H1 (cell line): ENCODE data around the gene ENPP7. TPM values are rescaled to one million over a fixed set of nuclear protein-coding genes. Genes with fewer than 3 reads are reported as not detected.

Experiments
- CTCF ChIA-PET: fragments of 300-600 bp; sonication (Branson Sonifier 250); formaldehyde crosslinking; loops from one replicate; lab custom pipeline; 2021; ENCODE audit not compliant: partially characterized antibody; lab: Charles Lee
- POLR2A ChIA-PET: fragments of 300-600 bp; sonication (Branson Sonifier 250); formaldehyde crosslinking; loops from one replicate; lab custom pipeline; 2021; ENCODE audit warnings: inconsistent platforms; ENCODE audit not compliant: partially characterized antibody; lab: Charles Lee
- DNase-seq, 2 experiments: peaks; one replicate each; pipeline versions ENCODE4 v3.0.0 to v3.0.0-alpha.2; 2010 to 2022; ENCODE audit warnings: low spot score in 2 of 2, low read depth in 1 of 2, mixed read lengths in 1 of 2
- FAIRE-seq: peaks from 2 replicates; lab custom pipeline; 2011; peaks lifted over from hg19 to GRCh38; lab: Jason Lieb, UNC
- H2AFZ ChIP-seq: 2 replicates; pipeline ENCODE4 v1.8.1; 2012; ENCODE audit warnings: low read length, inconsistent platforms
- H2AK5ac ChIP-seq: 2 replicates; pipeline ENCODE4 v1.6.1; 2013; ENCODE audit warnings: low read depth, low read length
- H2BK120ac ChIP-seq: replicated peaks from 2 replicates; pipeline ENCODE3; 2013; ENCODE audit warnings: low read depth, low read length, inconsistent platforms
- H2BK12ac ChIP-seq: 2 replicates; pipeline ENCODE4 v1.6.1; 2013; ENCODE audit warnings: low read depth, low read length
- H2BK15ac ChIP-seq: 2 replicates; pipeline ENCODE4 v1.6.1; 2013; ENCODE audit warnings: low read length
- H2BK20ac ChIP-seq: 2 replicates; pipeline ENCODE4 v1.6.1; 2013; ENCODE audit warnings: low read length
- H2BK5ac ChIP-seq: 2 replicates; pipeline ENCODE4 v1.6.1; 2013; ENCODE audit warnings: low read depth, low read length
- H3K14ac ChIP-seq: 2 replicates; pipeline ENCODE4 v1.6.1; 2013; ENCODE audit warnings: inconsistent platforms; ENCODE audit not compliant: insufficient read length
- H3K18ac ChIP-seq: 2 replicates; pipeline ENCODE4 v1.6.1; 2013; ENCODE audit warnings: low read length; ENCODE audit errors: extremely low read depth
- H3K23ac ChIP-seq: 2 replicates; pipeline ENCODE4 v1.6.1; 2013; ENCODE audit warnings: inconsistent platforms; ENCODE audit not compliant: insufficient read length
- H3K23me2 ChIP-seq: 2 replicates; pipeline ENCODE4 v1.6.1; 2013; ENCODE audit warnings: low read depth, low read length
- H3K27ac ChIP-seq: 2 replicates; pipeline ENCODE4 v1.6.1; 2011; ENCODE audit warnings: low read depth, low read length, inconsistent platforms
- H3K27me3 ChIP-seq, 4 experiments: replicated peaks in 1 of 4; 1 replicate in 1 of 4; 2 replicates in 3 of 4; pipeline versions ENCODE4 v1.6.1 to v1.8.1; 2011 to 2013; ENCODE audit warnings: low read length in 3 of 4, mild to moderate bottlenecking in 3 of 4, inconsistent platforms in 2 of 4, mixed read lengths in 2 of 4, moderate library complexity in 1 of 4; ENCODE audit not compliant: control insufficient read depth in 3 of 4, insufficient read depth in 3 of 4; ENCODE audit errors: extremely low read depth in 1 of 4
- H3K36me3 ChIP-seq, 4 experiments: 2 replicates each; pipeline versions ENCODE4 v1.6.1 to v1.8.1; 2011 to 2013; ENCODE audit warnings: mild to moderate bottlenecking in 4 of 4, low read length in 3 of 4, moderate library complexity in 2 of 4, control low read depth in 1 of 4, inconsistent platforms in 1 of 4; ENCODE audit not compliant: insufficient read depth in 4 of 4, control insufficient read depth in 2 of 4
- H3K4ac ChIP-seq: replicated peaks from 2 replicates; pipeline ENCODE3; 2013; ENCODE audit warnings: low read length, low read depth, mixed read lengths, inconsistent platforms; ENCODE audit not compliant: insufficient read length
- H3K4me1 ChIP-seq, 4 experiments: replicated peaks in 1 of 4; 1 replicate in 1 of 4; 2 replicates in 3 of 4; pipeline versions ENCODE4 v1.6.1 to v1.8.1; 2011 to 2013; ENCODE audit warnings: low read length in 3 of 4, inconsistent platforms in 2 of 4, mixed read lengths in 1 of 4; ENCODE audit not compliant: insufficient read depth in 4 of 4, control insufficient read depth in 3 of 4
- H3K4me2 ChIP-seq, 2 experiments: 2 replicates each; pipeline versions ENCODE4 v1.6.1 to v1.8.1; 2011 to 2013; ENCODE audit warnings: low read depth in 2 of 2, low read length in 2 of 2, control low read depth in 1 of 2, inconsistent platforms in 1 of 2, mild to moderate bottlenecking in 1 of 2; ENCODE audit not compliant: insufficient read depth in 1 of 2
- H3K4me3 ChIP-seq, 4 experiments: fragments of 200-600, 300-600 bp in 1 of 4; sonication (generic), shearing (Covaris generic), sonication (Bioruptor Twin) in 1 of 4; 2 replicates each; pipeline versions ENCODE4 v1.5.1 to v1.8.1; 2011 to 2016; ENCODE audit warnings: low read length in 4 of 4, low read depth in 3 of 4, control low read depth in 2 of 4, inconsistent platforms in 2 of 4, mild to moderate bottlenecking in 2 of 4, mixed read lengths in 1 of 4, moderate library complexity in 1 of 4; ENCODE audit not compliant: insufficient read depth in 2 of 4; ENCODE audit errors: extremely low read depth in 1 of 4
- H3K56ac ChIP-seq: replicated peaks from 2 replicates; pipeline ENCODE3; 2013; ENCODE audit warnings: low read depth, mild to moderate bottlenecking, mixed read lengths, low read length, inconsistent platforms; ENCODE audit not compliant: insufficient read length
- H3K79me1 ChIP-seq: 2 replicates; pipeline ENCODE4 v1.6.1; 2013; ENCODE audit warnings: low read depth, low read length, control low read depth
- H3K79me2 ChIP-seq, 2 experiments: 2 replicates each; pipeline versions ENCODE4 v1.6.1 to v1.8.1; 2012 to 2013; ENCODE audit warnings: low read length in 2 of 2, mild to moderate bottlenecking in 2 of 2, inconsistent platforms in 1 of 2; ENCODE audit not compliant: insufficient read depth in 2 of 2, control insufficient read depth in 1 of 2
- H3K9ac ChIP-seq, 4 experiments: replicated peaks in 1 of 4; 1 replicate in 1 of 4; 2 replicates in 3 of 4; pipeline versions ENCODE4 v1.6.1 to v1.8.1; 2011 to 2013; ENCODE audit warnings: low read depth in 3 of 4, low read length in 3 of 4, control low read depth in 2 of 4, mild to moderate bottlenecking in 2 of 4, moderate library complexity in 2 of 4, inconsistent platforms in 1 of 4; ENCODE audit errors: extremely low read depth in 1 of 4
- H3K9me3 ChIP-seq, 2 experiments: 2 replicates each; pipeline versions ENCODE4 v1.6.1 to v1.8.1; 2012 to 2013; ENCODE audit warnings: mild to moderate bottlenecking in 2 of 2, moderate library complexity in 2 of 2, control low read depth in 1 of 2, inconsistent platforms in 1 of 2, low read depth in 1 of 2, low read length in 1 of 2, mixed read lengths in 1 of 2; ENCODE audit not compliant: insufficient read depth in 2 of 2
- H4K20me1 ChIP-seq, 2 experiments: replicated peaks in 1 of 2; 2 replicates each; pipeline versions ENCODE3 to v1.8.1; 2011 to 2013; ENCODE audit warnings: inconsistent platforms in 2 of 2, low read length in 2 of 2, mild to moderate bottlenecking in 1 of 2; ENCODE audit not compliant: insufficient read depth in 2 of 2, control insufficient read depth in 1 of 2
- H4K5ac ChIP-seq: 2 replicates; pipeline ENCODE4 v1.6.1; 2013; ENCODE audit warnings: low read length, low read depth, mixed read lengths, inconsistent platforms; ENCODE audit not compliant: insufficient read length
- H4K8ac ChIP-seq: 2 replicates; pipeline ENCODE4 v1.8.0; 2013; ENCODE audit warnings: mild to moderate bottlenecking, moderate library complexity, low read length, inconsistent platforms; ENCODE audit not compliant: insufficient read depth; ENCODE audit errors: extremely low read depth
- H4K91ac ChIP-seq: replicated peaks from 2 replicates; pipeline ENCODE3; 2013; ENCODE audit warnings: low read length, mixed read lengths, inconsistent platforms; ENCODE audit not compliant: insufficient read length
- NANOG ChIP-seq: IDR thresholded peaks from 2 replicates; pipeline ENCODE4 v1.6.1; 2011; ENCODE audit warnings: low read length, low read depth, mild to moderate bottlenecking, inconsistent platforms; ENCODE audit not compliant: insufficient read depth, poor library complexity, severe bottlenecking
- WGBS, 2 experiments: shearing (Covaris generic) in 1 of 2; methylation state at CpG; one replicate each; pipeline versions ENCODE4 v1.1.6 to v1.1.7; 2013 to 2015; ENCODE audit warnings: low lambda C conversion rate in 2 of 2, mixed read lengths in 2 of 2, inconsistent platforms in 1 of 2, low coverage in 1 of 2, missing lambda C conversion rate in 1 of 2; ENCODE audit not compliant: insufficient replicate concordance in 2 of 2, insufficient coverage in 1 of 2, insufficient read length in 1 of 2; ENCODE audit errors: extremely low coverage in 1 of 2, missing lambda C conversion rate in 1 of 2; 5-methylcytosine and 5-hydroxymethylcytosine counted together
- polyA plus RNA-seq, 7 experiments: library from polyadenylated mRNA; depleted of rRNA in 3 of 7; stranded (reverse) in 5 of 7; unstranded in 2 of 7; fragments of >200 nt in 5 of 7; fragments of 200-250 nt in 2 of 7; gene quantifications; 1 replicate in 5 of 7; 2 replicates in 1 of 7; 4 replicates in 1 of 7; pipeline versions ENCODE4 v1.2.1 to v1.2.3, GENCODE V29; 2011 to 2013; ENCODE audit warnings: missing spikeins in 2 of 7, mixed read lengths in 2 of 7
- total RNA-seq: library from RNA; stranded (reverse); fragmentation: NEBNext Ultra II Directional; extraction: Animal tissue kit (Norgen Biotek cat#: 25700); gene quantifications from 2 replicates; pipeline ENCODE4 v1.2.1, GENCODE V29; 2021

The ENPP7 gene
- total and polyA plus RNA-seq, 2 of the 8 experiments (the other 6 are each of a cell fraction or from before 2014, with no cell fraction given): not detected

GRCh38 chr17:79714176-79715097 lies 16.3 kb upstream of the ENPP7 start:
- FAIRE-seq: no peak
- CTCF ChIA-PET: interaction anchor here (1.0 kb wide), 1 partner anchor 9 kb away, joined by 3 read pairs; no protein-coding TSS in a partner anchor
- TF ChIP-seq NANOG: no peak

More at GRCh38 chr17:79714176-79715097, 16.3 kb upstream of the ENPP7 start:
- no peak overlapping the region for H2BK20ac ChIP-seq
- no peak overlapping the region for H3K18ac ChIP-seq
- no peaks in the 10 kb centered on the region for H3K9me3 ChIP-seq
- H3K27ac ChIP-seq: no peak overlapping the region
- no peak for DNase-seq
- no peaks in the 10 kb centered on the region for H3K23me2 ChIP-seq
- POLR2A ChIA-PET: no interaction called here
- H2BK12ac ChIP-seq: no peak overlapping the region
- no peak overlapping the region for H2BK5ac ChIP-seq
- no peak overlapping the region for H2AK5ac ChIP-seq
- no peak overlapping the region for H2BK120ac ChIP-seq
- no peaks in the 10 kb centered on the region for H3K79me2 ChIP-seq
- H4K20me1 ChIP-seq: no peaks in the 10 kb centered on the region
- no peaks in the 10 kb centered on the region for H3K4me1 ChIP-seq
- H3K4ac ChIP-seq: no peak overlapping the region
- no peaks in the 10 kb centered on the region for H3K27me3 ChIP-seq
- no peak overlapping the region for H3K23ac ChIP-seq
- no peak overlapping the region for H3K4me3 ChIP-seq
- H3K79me1 ChIP-seq: no peaks in the 10 kb centered on the region
- no peak overlapping the region for H2BK15ac ChIP-seq
- H4K5ac ChIP-seq: no peak overlapping the region
- no peak overlapping the region for H3K4me2 ChIP-seq
- 91% methylated on average over 26 of the region's 30 CpGs; no CpG with 5 or more reads in 1 of the 2 experiments for WGBS, 2 experiments
- H2AFZ ChIP-seq: no peak overlapping the region
- no peak overlapping the region; a peak in 1 of 7 replicates for H3K9ac ChIP-seq
- no peak overlapping the region for H4K91ac ChIP-seq
- H3K36me3 ChIP-seq: no peaks in the 10 kb centered on the region
- no peak overlapping the region for H3K56ac ChIP-seq
- no peak overlapping the region for H3K14ac ChIP-seq
- H4K8ac ChIP-seq: no peak overlapping the region
